ENCODE measurements around the gene NRCAM. TPM values are rescaled to one million over a fixed set of nuclear protein-coding genes. Genes with fewer than 3 reads are reported as not detected.

The NRCAM gene
- total and polyA plus RNA-seq, 2 of the 13 experiments (the other 11 are each of a cell fraction or from before 2014, with no cell fraction given): 0.31 to 0.33 TPM

DNA sequence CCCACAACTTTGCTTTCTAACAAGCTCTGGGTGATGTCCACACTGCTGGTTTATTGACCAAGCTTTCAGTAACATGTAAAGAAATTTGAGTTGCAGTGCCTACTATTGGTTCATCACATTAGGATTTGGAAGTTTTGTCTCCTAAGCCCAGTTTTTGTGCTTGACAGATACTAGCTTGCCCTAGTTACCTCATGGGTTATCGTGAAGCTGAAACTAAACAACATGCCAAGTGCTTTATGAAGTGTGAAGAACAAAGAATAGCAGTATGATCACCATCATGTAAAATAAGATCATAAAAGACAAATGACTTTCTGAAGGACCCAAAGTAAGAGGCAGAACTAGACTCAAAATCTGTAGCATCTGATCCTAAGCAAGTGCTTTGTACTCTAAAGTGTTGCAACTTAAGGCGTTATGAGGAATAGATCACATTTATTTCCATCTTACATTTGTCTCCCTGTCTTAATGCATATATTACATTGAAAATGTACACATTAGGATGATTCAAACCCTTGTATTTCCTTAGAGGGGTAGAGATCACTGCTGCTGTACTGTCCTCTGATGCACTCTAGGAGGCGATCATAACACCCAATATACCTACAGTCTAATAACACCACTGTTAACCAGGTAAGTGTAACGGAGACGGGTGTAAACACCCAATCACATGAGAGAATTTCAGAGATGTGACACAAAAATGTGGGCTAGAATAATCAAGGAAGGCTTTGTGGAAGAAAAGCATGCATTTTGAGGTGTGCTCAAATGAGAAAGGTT is 71.3 kb downstream of the NRCAM start:
- H3K9ac ChIP-seq (ENCODE audit: insufficient read depth, low read depth, low read length): no peak overlapping the region
- in situ Hi-C loops (cut with HindIII; ENCODE audit: extremely low pct_ligation_motif_present, low pct_unique_long_range_greater_than_20kb): no loop called here
- H3K27ac ChIP-seq (ENCODE audit: extremely low read length, insufficient read depth, low read length): no peak overlapping the region
- no peaks in the 10 kb centered on the region for H3K79me2 ChIP-seq (ENCODE audit: insufficient read depth, low read length)
- ChIA-PET CTCF (ENCODE audit: low intra/inter-chr PET ratio, low total read pairs) (no interaction called here), POLR2A (no interaction called here)
- no peaks in the 10 kb centered on the region for H3K36me3 ChIP-seq (replicated peaks in 1 of 2; ENCODE audit: control insufficient read depth in 1 of 2, insufficient read depth in 2 of 2, low read length in 2 of 2)
- DNase-seq (ENCODE audit: low spot score) (no peak), FAIRE-seq (no peak), ATAC-seq (peak; percentile 89)
- H3K9me3 ChIP-seq (ENCODE audit: low read length): no peaks in the 10 kb centered on the region
- no peaks in the 10 kb centered on the region for H3K4me1 ChIP-seq (ENCODE audit: insufficient read depth, low read length)
- no peaks in the 10 kb centered on the region; a peak in 1 of 5 replicates for H3K27me3 ChIP-seq (ENCODE audit: control insufficient read depth in 1 of 2, insufficient read depth in 2 of 2, low read length in 2 of 2)
- no peak overlapping the region for H3K4me2 ChIP-seq (ENCODE audit: low read depth, low read length)
- TF ChIP-seq, protein P1, sequence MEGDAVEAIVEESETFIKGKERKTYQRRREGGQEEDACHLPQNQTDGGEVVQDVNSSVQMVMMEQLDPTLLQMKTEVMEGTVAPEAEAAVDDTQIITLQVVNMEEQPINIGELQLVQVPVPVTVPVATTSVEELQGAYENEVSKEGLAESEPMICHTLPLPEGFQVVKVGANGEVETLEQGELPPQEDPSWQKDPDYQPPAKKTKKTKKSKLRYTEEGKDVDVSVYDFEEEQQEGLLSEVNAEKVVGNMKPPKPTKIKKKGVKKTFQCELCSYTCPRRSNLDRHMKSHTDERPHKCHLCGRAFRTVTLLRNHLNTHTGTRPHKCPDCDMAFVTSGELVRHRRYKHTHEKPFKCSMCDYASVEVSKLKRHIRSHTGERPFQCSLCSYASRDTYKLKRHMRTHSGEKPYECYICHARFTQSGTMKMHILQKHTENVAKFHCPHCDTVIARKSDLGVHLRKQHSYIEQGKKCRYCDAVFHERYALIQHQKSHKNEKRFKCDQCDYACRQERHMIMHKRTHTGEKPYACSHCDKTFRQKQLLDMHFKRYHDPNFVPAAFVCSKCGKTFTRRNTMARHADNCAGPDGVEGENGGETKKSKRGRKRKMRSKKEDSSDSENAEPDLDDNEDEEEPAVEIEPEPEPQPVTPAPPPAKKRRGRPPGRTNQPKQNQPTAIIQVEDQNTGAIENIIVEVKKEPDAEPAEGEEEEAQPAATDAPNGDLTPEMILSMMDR (CRISPR knock-in tag; IDR thresholded peaks at IDR 0.05): peak; percentile 32
- TF ChIP-seq SMC3 (IDR thresholded peaks at IDR 0.05; ENCODE audit: low read length) (peak; percentile 14; the same call in 1 of the 2 replicates), CBX2 (IDR thresholded peaks at IDR 0.05; ENCODE audit: low read depth, low read length) (no peak), CBX2 (CRISPR knock-in tag; IDR thresholded peaks at IDR 0.05; ENCODE audit: low read depth) (no peak)
- TF ChIP-seq, protein P2, sequence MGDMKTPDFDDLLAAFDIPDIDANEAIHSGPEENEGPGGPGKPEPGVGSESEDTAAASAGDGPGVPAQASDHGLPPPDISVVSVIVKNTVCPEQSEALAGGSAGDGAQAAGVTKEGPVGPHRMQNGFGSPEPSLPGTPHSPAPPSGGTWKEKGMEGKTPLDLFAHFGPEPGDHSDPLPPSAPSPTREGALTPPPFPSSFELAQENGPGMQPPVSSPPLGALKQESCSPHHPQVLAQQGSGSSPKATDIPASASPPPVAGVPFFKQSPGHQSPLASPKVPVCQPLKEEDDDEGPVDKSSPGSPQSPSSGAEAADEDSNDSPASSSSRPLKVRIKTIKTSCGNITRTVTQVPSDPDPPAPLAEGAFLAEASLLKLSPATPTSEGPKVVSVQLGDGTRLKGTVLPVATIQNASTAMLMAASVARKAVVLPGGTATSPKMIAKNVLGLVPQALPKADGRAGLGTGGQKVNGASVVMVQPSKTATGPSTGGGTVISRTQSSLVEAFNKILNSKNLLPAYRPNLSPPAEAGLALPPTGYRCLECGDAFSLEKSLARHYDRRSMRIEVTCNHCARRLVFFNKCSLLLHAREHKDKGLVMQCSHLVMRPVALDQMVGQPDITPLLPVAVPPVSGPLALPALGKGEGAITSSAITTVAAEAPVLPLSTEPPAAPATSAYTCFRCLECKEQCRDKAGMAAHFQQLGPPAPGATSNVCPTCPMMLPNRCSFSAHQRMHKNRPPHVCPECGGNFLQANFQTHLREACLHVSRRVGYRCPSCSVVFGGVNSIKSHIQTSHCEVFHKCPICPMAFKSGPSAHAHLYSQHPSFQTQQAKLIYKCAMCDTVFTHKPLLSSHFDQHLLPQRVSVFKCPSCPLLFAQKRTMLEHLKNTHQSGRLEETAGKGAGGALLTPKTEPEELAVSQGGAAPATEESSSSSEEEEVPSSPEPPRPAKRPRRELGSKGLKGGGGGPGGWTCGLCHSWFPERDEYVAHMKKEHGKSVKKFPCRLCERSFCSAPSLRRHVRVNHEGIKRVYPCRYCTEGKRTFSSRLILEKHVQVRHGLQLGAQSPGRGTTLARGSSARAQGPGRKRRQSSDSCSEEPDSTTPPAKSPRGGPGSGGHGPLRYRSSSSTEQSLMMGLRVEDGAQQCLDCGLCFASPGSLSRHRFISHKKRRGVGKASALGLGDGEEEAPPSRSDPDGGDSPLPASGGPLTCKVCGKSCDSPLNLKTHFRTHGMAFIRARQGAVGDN (CRISPR knock-in tag; IDR thresholded peaks at IDR 0.05): no peak
- BruUV-seq (replicated peaks): no TSS peak
- no peak overlapping the region for H3K4me3 ChIP-seq (replicated peaks in 1 of 3; ENCODE audit: insufficient read depth in 1 of 3, low read depth in 2 of 3, low read length in 3 of 3)
- H2AFZ ChIP-seq (ENCODE audit: low read length): no peak overlapping the region
- intact Hi-C loops (cut with micrococcal nuclease; ENCODE audit: unreplicated experiment): loop anchor here (10.0 kb wide), 1 partner anchor 200 kb away; no protein-coding TSS in a partner anchor
- no peaks in the 10 kb centered on the region for H4K20me1 ChIP-seq (ENCODE audit: insufficient read depth, low read length)
- WGBS (ENCODE audit: low lambda C conversion rate): 26% methylated on average over 5 of the region's 5 CpGs

All from HepG2 (cell line).